Endothelial cell (in vitro differentiated cells): ENCODE measurements around the gene GPR107. TPM values are rescaled to one million over a fixed set of nuclear protein-coding genes. Genes with fewer than 3 reads are reported as not detected.
A peak's percentile ranks its signal among the peaks of the same experiment; 100 is the strongest.

ENCODE experiments used
- DNase-seq: peaks from one replicate; pipeline ENCODE4 v3.0.0; 2021; ENCODE audit warnings: low spot score
- H3K27ac Mint-ChIP-seq: one replicate; pipeline ENCODE4 v1.8.0; 2021; ENCODE audit warnings: mixed read lengths, inconsistent platforms; ENCODE audit not compliant: unreplicated experiment
- H3K27me3 Mint-ChIP-seq: one replicate; pipeline ENCODE4 v1.8.0; 2021; ENCODE audit warnings: mild to moderate bottlenecking, moderate library complexity, mixed read lengths, inconsistent platforms; ENCODE audit not compliant: unreplicated experiment
- H3K36me3 Mint-ChIP-seq: one replicate; pipeline ENCODE4 v1.8.0; 2021; ENCODE audit warnings: mild to moderate bottlenecking, low read depth, mixed read lengths, inconsistent platforms; ENCODE audit not compliant: unreplicated experiment
- H3K4me1 Mint-ChIP-seq: one replicate; pipeline ENCODE4 v1.8.0; 2021; ENCODE audit warnings: mild to moderate bottlenecking, mixed read lengths, inconsistent platforms; ENCODE audit not compliant: unreplicated experiment
- H3K4me3 Mint-ChIP-seq: one replicate; pipeline ENCODE4 v1.8.0; 2021; ENCODE audit warnings: mild to moderate bottlenecking, mixed read lengths, inconsistent platforms; ENCODE audit not compliant: unreplicated experiment
- H3K9me3 Mint-ChIP-seq: one replicate; pipeline ENCODE4 v1.8.0; 2021; ENCODE audit warnings: mixed read lengths, inconsistent platforms; ENCODE audit not compliant: unreplicated experiment
- total RNA-seq: library from RNA; stranded (reverse); fragmentation: NEBNext Ultra II Directional; extraction: Animal tissue kit (Norgen Biotek cat#: 25700); gene quantifications from one replicate; pipeline ENCODE4 v1.2.1, GENCODE V29; 2021; ENCODE audit not compliant: unreplicated experiment
- TF ChIP-seq, protein P1 (sequence below): fragments of 200-600 bp; sonication (generic); IDR thresholded peaks from one replicate; pipeline ENCODE4 v1.5.0; 2021; ENCODE audit warnings: antibody characterized with exemption; ENCODE audit not compliant: unreplicated experiment

GPR107 gene
- total RNA-seq, 1 donor from 2014 or later: 63.5 TPM

DNA sequence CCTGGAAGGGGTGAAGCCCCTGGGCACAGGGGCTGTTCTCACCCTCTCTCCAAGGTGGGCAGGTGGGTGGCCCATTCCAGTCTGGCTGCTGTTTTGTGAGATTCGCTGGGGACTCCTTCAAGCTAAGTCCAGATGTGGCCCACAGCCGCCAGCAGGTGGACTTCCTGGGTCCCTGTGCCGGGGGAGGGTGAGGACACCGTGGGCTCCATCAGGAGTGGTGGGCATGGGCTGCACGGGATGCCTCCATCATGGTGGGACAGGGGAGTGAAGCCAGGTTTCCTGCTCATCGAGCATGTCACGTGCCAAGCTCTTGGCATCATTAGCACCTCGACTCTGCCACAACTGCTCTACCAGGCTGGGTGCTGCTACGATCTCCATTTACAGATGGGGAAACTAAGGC is 120.3 kb downstream of the GPR107 start:
- Mint-ChIP-seq H3K27ac (no peak overlapping the region), H3K36me3 (peaks cover 4% of the 10 kb centered on the region), H3K27me3 (peaks cover 11% of the 10 kb centered on the region), H3K9me3 (no peaks in the 10 kb centered on the region), H3K4me1 (peaks cover 4% of the 10 kb centered on the region), H3K4me3 (peak overlapping the region; percentile 42)
- TF ChIP-seq, protein P1, sequence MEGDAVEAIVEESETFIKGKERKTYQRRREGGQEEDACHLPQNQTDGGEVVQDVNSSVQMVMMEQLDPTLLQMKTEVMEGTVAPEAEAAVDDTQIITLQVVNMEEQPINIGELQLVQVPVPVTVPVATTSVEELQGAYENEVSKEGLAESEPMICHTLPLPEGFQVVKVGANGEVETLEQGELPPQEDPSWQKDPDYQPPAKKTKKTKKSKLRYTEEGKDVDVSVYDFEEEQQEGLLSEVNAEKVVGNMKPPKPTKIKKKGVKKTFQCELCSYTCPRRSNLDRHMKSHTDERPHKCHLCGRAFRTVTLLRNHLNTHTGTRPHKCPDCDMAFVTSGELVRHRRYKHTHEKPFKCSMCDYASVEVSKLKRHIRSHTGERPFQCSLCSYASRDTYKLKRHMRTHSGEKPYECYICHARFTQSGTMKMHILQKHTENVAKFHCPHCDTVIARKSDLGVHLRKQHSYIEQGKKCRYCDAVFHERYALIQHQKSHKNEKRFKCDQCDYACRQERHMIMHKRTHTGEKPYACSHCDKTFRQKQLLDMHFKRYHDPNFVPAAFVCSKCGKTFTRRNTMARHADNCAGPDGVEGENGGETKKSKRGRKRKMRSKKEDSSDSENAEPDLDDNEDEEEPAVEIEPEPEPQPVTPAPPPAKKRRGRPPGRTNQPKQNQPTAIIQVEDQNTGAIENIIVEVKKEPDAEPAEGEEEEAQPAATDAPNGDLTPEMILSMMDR: no peak
- DNase-seq: no peak

DNA sequence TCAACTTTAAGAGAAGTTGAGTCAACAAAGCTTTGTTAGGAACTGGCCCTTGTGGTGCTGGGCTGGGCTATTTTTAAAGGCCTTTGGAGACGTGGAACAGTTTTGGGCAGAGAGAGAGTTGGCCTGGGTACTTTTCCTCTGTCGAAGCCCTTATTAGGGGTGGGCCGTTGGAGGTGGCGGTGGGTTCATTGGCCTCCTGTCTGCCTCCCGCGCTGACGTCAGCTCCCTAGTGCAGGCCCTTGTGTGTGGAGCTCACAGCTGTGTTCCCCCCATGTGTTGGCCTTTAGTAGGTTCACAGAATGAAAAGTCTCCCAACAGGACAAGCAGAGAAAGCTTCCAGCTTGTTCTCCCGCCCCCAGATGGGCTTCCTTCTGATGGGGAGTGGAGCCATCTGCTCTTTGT is 121.2 kb downstream of the GPR107 start:
- Mint-ChIP-seq H3K36me3 (peaks cover 4% of the 10 kb centered on the region), H3K9me3 (no peaks in the 10 kb centered on the region), H3K27me3 (peaks cover 8% of the 10 kb centered on the region), H3K4me1 (peaks cover 4% of the 10 kb centered on the region), H3K4me3 (no peak overlapping the region), H3K27ac (no peak overlapping the region)
- TF ChIP-seq, protein P1: no peak
- no peak for DNase-seq

DNA sequence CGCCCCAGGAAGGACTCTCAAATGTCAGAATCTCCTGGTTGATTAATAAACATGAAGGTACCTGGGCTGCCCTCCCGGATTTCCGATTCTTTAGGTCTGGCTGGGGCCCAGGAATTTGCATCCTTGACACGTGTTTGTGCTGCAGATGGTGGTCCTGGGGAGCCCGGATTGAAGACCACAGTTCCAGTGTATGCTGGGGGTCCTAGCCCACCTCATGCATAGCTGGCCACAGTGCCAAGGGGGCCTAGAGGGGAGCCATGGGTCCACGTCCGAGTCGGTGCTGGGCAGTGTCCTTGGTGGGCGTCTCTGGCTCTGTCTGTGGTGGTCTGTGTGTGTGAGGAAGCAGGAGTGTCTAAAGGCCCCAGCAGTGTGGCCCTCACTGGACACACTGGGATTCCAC is 121.6 kb downstream of the GPR107 start:
- no peak overlapping the region for H3K27ac Mint-ChIP-seq
- TF ChIP-seq, protein P1: no peak

DNA sequence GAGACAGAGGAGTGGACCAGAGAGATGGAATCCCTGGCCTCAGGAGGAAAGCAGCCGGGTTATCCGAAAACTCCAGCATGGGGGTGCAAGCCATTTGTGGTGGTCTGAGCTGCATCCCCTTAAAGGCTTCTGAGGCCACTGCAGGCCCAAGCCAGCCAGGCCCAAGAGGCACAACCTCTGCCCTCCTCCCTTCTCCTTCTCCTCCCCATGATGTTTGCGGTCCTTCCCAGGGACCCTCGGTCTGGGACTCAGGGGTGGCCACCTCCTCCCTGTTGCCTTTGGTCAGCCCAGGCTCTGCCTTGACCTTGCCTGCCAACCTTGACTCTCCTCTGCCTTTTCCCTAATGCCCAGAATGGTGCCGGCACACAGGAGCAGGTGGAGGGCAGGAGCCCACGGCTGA is 123.1 kb downstream of the GPR107 start:
- Mint-ChIP-seq H3K4me1 (peaks cover 2% of the 10 kb centered on the region), H3K27ac (no peak overlapping the region), H3K4me3 (no peak overlapping the region), H3K9me3 (no peaks in the 10 kb centered on the region), H3K27me3 (peaks cover 5% of the 10 kb centered on the region), H3K36me3 (no peaks in the 10 kb centered on the region)
- TF ChIP-seq, protein P1: no peak
- DNase-seq: no peak

More for the DNA sequence above, 121.6 kb downstream of the GPR107 start:
- H3K9me3 Mint-ChIP-seq: no peaks in the 10 kb centered on the region
- no peak overlapping the region for H3K4me3 Mint-ChIP-seq
- H3K4me1 Mint-ChIP-seq: peaks cover 4% of the 10 kb centered on the region
- DNase-seq: no peak
- peaks cover 8% of the 10 kb centered on the region for H3K27me3 Mint-ChIP-seq
- H3K36me3 Mint-ChIP-seq: peaks cover 4% of the 10 kb centered on the region

DNA sequence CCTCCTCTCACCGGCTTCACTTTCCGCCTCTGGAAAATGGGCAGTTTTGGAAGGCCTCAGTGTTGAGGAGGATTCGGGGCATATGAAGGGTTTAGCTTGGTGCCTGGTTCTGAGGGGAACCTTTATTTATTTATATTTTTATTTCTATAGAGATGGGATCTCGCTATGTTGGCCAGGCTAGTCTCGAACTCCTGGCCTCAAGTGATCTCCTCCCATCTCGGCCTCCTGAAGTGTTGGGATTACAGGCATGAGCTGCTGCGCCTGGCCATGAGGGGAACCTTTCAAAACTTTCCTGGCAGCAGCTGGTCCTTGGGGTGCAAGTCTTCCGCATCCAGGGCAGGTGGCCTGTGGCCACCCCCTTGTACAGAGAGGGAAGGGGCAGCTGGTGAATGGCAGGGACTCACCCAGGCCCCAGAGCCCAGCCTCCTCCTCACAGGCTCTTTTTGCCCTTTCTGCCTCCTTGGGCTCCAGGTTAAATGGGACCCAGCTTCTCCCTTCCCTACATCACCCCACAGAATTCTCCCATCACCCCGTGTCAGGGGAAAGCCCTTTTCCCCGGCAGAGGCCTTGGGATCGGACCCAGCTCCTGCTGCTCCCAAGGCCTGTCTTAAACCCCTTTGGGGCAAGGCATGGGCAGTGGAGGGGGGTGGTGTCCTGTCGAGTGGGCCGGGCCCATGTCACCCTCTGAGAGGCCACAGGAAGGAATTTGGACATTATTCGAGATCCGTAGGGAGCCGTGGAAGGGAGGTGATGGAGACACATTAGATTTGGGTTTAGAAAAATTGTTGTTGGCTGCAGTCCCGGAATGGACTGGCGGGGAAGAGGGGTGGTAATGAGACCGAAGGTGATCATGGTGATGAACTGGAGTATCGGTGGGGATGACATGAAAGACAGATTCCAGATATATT is 124.4 kb downstream of the GPR107 start:
- no peak overlapping the region for H3K4me3 Mint-ChIP-seq
- H3K4me1 Mint-ChIP-seq: peaks cover 2% of the 10 kb centered on the region
- H3K9me3 Mint-ChIP-seq: no peaks in the 10 kb centered on the region
- H3K27ac Mint-ChIP-seq: no peak overlapping the region
- H3K36me3 Mint-ChIP-seq: no peaks in the 10 kb centered on the region
- TF ChIP-seq, protein P1: no peak
- DNase-seq: no peak
- peaks cover 4% of the 10 kb centered on the region for H3K27me3 Mint-ChIP-seq
